Keratinocyte (primary cell): ENCODE data around the gene NUDT21.

ENCODE experiments used
- CTCF ChIP-seq, 3 experiments: IDR thresholded peaks in 1 of 3; conservative IDR thresholded peaks in 1 of 3; optimal IDR thresholded peaks in 1 of 3; 2 replicates in 2 of 3; 3 replicates in 1 of 3; pipeline versions ENCODE3 to v1.5.1; 2011; ENCODE audit warnings: low read length in 3 of 3, mild to moderate bottlenecking in 3 of 3, moderate library complexity in 2 of 3, control low read depth in 1 of 3, inconsistent platforms in 1 of 3; ENCODE audit not compliant: insufficient read depth in 2 of 3; ENCODE audit errors: extremely low read depth in 1 of 3
- EZH2 ChIP-seq: IDR thresholded peaks from one replicate; pipeline ENCODE4 v1.6.1; 2012; ENCODE audit warnings: inconsistent platforms, mild to moderate bottlenecking, low read length, moderate library complexity

DNA sequence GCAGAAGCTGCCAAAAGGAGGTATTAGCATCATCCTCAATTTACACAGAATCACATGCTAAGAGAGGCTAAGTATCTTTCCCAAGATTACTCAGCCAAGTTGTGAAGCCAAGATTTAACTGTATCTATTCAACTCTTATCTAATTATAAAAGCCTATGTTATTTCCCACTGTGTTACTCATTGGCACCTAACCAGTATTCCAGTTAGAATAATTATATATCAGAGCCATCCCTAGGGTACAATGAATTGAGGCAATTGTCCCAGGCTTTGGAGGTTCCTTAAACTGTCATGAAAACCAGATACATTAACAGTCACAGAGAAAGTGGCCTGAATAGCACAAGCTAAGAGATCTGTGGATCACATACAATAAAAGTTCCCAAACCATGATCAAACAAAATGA is 14.9 kb downstream of the NUDT21 start:
- TF ChIP-seq CTCF (optimal IDR thresholded peaks at IDR 0.05 in 1 of 3, IDR thresholded peaks at IDR 0.05 in 1 of 3, conservative IDR thresholded peaks at IDR 0.05 in 1 of 3; ENCODE audit: extremely low read depth in 1 of 3, insufficient read depth in 2 of 3, low read length in 3 of 3) = no peak
- no peak for TF ChIP-seq EZH2
